Suprapubic skin (tissue), 4 donors: ENCODE data around the gene CTNNA1. TPM values are rescaled to one million over a fixed set of nuclear protein-coding genes. Genes with fewer than 3 reads are reported as not detected.

Experiments used
- DNase-seq, 2 donors: peaks; one replicate each; pipeline ENCODE4 v3.0.0-alpha.2; 2019; ENCODE audit warnings: low spot score in 2 of 2
- H3K27ac ChIP-seq: fragments of 200-600 bp; sonication (generic); one replicate; pipeline ENCODE4 v1.5.1; 2019
- H3K27me3 ChIP-seq: fragments of 200-600 bp; sonication (generic); one replicate; pipeline ENCODE4 v1.5.1; 2019
- H3K36me3 ChIP-seq: fragments of 200-600 bp; sonication (generic); one replicate; pipeline ENCODE4 v1.5.1; 2019
- H3K4me1 ChIP-seq: fragments of 200-600 bp; sonication (generic); one replicate; pipeline ENCODE4 v1.5.1; 2019
- H3K4me3 ChIP-seq: fragments of 200-600 bp; sonication (generic); one replicate; pipeline ENCODE4 v1.5.1; 2019; ENCODE audit warnings: mild to moderate bottlenecking
- H3K9me3 ChIP-seq: fragments of 200-600 bp; sonication (generic); one replicate; pipeline ENCODE4 v1.5.1; 2019
- EP300 ChIP-seq: sonication (generic); formaldehyde crosslinking; IDR thresholded peaks from one replicate; pipeline ENCODE4 v1.6.1; 2017; ENCODE audit warnings: antibody characterized with exemption
- POLR2A ChIP-seq, 2 donors: fragments of 450-650 bp; IDR thresholded peaks; one replicate each; pipeline ENCODE4 v1.6.1; 2017; ENCODE audit warnings: antibody characterized with exemption in 2 of 2, mild to moderate bottlenecking in 2 of 2, moderate library complexity in 2 of 2
- POLR2AphosphoS5 ChIP-seq, 3 donors: sonication (generic); formaldehyde crosslinking; IDR thresholded peaks; one replicate each; pipeline ENCODE4 v1.6.1; 2017; ENCODE audit warnings: antibody characterized with exemption in 3 of 3
- WGBS: methylation state at CpG from one replicate; pipeline ENCODE4 v1.1.5; 2018; 5-methylcytosine and 5-hydroxymethylcytosine counted together
- total RNA-seq, 4 donors: library from RNA; depleted of rRNA; stranded (reverse); fragments of >200 nt; gene quantifications; one replicate each; pipeline ENCODE4 v1.1.0, GENCODE V29; 2016
- TF ChIP-seq, protein P1 (sequence below), 2 donors: fragments of 200-600 bp in 1 of 2; fragments of 450-650 bp in 1 of 2; sonication (generic) in 1 of 2; IDR thresholded peaks; one replicate each; pipeline ENCODE4 v1.5.1; 2016 to 2019; ENCODE audit warnings: antibody characterized with exemption in 2 of 2, mild to moderate bottlenecking in 1 of 2, moderate library complexity in 1 of 2

The CTNNA1 gene
- total RNA-seq, 4 donors from 2014 or later = 260 to 332 (median 279) TPM

DNA sequence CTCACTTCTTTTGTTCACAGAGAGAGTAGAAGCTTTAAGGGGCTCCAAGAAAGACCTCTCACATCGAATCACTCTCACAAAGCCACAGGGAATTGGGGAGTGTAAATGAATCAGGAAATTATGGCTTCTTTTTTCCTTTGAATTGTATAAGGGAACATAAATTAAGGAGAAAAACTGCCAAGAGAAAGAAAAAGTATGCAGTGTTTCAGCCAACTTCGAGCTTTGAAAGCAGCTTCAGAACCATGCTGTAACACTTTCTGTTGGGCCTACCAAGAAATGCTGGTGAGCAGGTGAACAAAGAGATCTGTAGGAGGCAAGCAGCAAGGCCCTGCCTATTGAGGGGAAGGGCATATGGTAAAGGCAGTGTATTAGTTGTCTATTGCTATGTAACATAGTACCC lies 33.4 kb upstream of the CTNNA1 start:
- DNase-seq = no peak
- TF ChIP-seq POLR2A (IDR thresholded peaks at IDR 0.05) (no peak), POLR2AphosphoS5 (IDR thresholded peaks at IDR 0.05) (no peak), EP300 (no peak)
- TF ChIP-seq, protein P1, sequence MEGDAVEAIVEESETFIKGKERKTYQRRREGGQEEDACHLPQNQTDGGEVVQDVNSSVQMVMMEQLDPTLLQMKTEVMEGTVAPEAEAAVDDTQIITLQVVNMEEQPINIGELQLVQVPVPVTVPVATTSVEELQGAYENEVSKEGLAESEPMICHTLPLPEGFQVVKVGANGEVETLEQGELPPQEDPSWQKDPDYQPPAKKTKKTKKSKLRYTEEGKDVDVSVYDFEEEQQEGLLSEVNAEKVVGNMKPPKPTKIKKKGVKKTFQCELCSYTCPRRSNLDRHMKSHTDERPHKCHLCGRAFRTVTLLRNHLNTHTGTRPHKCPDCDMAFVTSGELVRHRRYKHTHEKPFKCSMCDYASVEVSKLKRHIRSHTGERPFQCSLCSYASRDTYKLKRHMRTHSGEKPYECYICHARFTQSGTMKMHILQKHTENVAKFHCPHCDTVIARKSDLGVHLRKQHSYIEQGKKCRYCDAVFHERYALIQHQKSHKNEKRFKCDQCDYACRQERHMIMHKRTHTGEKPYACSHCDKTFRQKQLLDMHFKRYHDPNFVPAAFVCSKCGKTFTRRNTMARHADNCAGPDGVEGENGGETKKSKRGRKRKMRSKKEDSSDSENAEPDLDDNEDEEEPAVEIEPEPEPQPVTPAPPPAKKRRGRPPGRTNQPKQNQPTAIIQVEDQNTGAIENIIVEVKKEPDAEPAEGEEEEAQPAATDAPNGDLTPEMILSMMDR (IDR thresholded peaks at IDR 0.05) = no peak
- Histone ChIP-seq H3K4me3 (no peak overlapping the region), H3K36me3 (no peaks in the 10 kb centered on the region), H3K4me1 (peaks cover 9% of the 10 kb centered on the region), H3K27me3 (no peaks in the 10 kb centered on the region), H3K9me3 (no peaks in the 10 kb centered on the region), H3K27ac (no peak overlapping the region)
- 50% methylated on average over 2 of the region's 2 CpGs for WGBS

DNA sequence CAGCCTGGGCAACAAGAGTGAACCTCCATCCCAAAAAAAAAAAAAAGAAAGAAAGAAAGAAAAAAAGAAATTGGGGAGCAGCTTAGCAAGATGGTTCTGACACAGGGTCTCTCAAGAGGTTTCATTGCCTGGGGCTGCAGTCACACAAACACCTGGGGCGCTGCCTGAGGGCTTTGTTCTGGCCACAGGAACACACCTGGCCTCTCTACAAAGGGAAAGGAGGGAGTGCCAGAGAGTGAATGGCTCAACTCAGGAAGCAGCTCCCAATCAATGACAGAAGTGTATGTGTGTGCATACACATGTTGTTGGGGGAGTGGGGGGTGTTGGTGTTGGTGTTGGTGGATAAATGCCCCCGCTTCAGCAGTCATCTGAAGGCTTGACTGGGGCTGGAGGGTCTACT lies 32.4 kb upstream of the CTNNA1 start:
- no peaks in the 10 kb centered on the region for H3K27me3 ChIP-seq
- H3K36me3 ChIP-seq = no peaks in the 10 kb centered on the region
- no peak overlapping the region for H3K27ac ChIP-seq
- WGBS = 93% methylated on average over 2 of the region's 2 CpGs
- TF ChIP-seq, protein P1 (IDR thresholded peaks at IDR 0.05) = no peak
- no peak for TF ChIP-seq EP300
- H3K9me3 ChIP-seq = no peaks in the 10 kb centered on the region
- H3K4me3 ChIP-seq = no peak overlapping the region
- peaks cover 19% of the 10 kb centered on the region for H3K4me1 ChIP-seq
- no peak for DNase-seq

- Histone ChIP-seq H3K4me3 (no peak overlapping the region), H3K27me3 (no peaks in the 10 kb centered on the region), H3K36me3 (no peaks in the 10 kb centered on the region), H3K4me1 (peaks cover 31% of the 10 kb centered on the region), H3K9me3 (no peaks in the 10 kb centered on the region), H3K27ac (no peak overlapping the region)
- DNase-seq = no peak
- WGBS = 89% methylated on average over 5 of the region's 5 CpGs
- TF ChIP-seq EP300 (no peak), POLR2A (IDR thresholded peaks at IDR 0.05) (no peak), POLR2AphosphoS5 (IDR thresholded peaks at IDR 0.05) (no peak)
- TF ChIP-seq, protein P1 (IDR thresholded peaks at IDR 0.05) = no peak
Measured at GRCh38 chr5:138721979-138722378, 31.2 kb upstream of the CTNNA1 start.

GRCh38 chr5:138722544-138723177 lies 30.6 kb upstream of the CTNNA1 start:
- 84% methylated on average over 10 of the region's 10 CpGs for WGBS
- TF ChIP-seq, protein P1 (IDR thresholded peaks at IDR 0.05) = no peak
- TF ChIP-seq POLR2AphosphoS5 (IDR thresholded peaks at IDR 0.05) = no peak
- TF ChIP-seq POLR2A (IDR thresholded peaks at IDR 0.05) = no peak
- TF ChIP-seq EP300 = no peak
- no peak overlapping the region for H3K4me3 ChIP-seq
- H3K9me3 ChIP-seq = no peaks in the 10 kb centered on the region
- no peak for DNase-seq
- H3K27me3 ChIP-seq = no peaks in the 10 kb centered on the region
- H3K36me3 ChIP-seq = no peaks in the 10 kb centered on the region
- peaks cover 31% of the 10 kb centered on the region for H3K4me1 ChIP-seq
- no peak overlapping the region for H3K27ac ChIP-seq

DNA sequence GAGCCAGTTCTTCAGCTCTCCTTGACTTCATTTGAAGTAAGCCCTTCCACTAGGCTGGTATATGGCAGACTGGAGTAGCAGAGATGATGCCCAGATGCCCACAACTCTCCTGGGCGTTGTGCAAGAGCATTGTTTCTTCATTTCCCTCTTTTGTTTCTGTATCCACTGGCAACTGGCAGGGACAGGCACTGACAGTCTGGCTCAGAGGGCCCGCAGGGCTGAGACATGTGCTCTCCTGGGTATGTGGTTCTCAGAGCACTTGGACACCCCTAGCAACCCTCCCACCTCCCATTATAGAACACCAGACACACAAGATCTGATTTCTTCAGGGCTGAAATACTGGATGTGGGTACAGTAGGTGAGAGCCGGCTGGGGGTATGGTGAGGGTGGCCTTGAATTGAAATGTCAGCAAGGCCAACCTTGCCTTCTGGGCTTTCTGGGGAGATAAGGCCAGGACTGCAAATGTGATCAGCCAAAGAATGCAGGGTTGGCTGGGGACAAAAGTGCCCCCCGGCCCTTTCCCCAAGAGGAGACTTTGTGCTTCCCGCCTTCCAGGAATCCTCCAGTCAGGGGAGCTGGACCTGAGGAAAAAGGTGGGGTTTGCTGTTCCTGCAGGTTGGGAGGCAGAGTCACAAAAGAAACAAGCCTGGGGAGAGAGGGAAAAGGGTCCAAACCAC lies 28.6 kb upstream of the CTNNA1 start:
- DNase-seq = peak in 1 of 2 donors; percentile 67
- no peaks in the 10 kb centered on the region for H3K27me3 ChIP-seq
- H3K36me3 ChIP-seq = no peaks in the 10 kb centered on the region
- H3K4me3 ChIP-seq = no peak overlapping the region
- H3K9me3 ChIP-seq = no peaks in the 10 kb centered on the region
- 43% methylated on average over 5 of the region's 5 CpGs for WGBS
- H3K27ac ChIP-seq = peak overlapping the region; percentile 78
- TF ChIP-seq EP300 (no peak), POLR2AphosphoS5 (IDR thresholded peaks at IDR 0.05) (peak in 1 of 3 donors; percentile 43), POLR2A (IDR thresholded peaks at IDR 0.05) (no peak)
- TF ChIP-seq, protein P1 (IDR thresholded peaks at IDR 0.05) = no peak
- peaks cover 31% of the 10 kb centered on the region for H3K4me1 ChIP-seq
